ENCODE results near the gene MATN4.

- peak; percentile 35 for TF ChIP-seq CTCF (IDR thresholded peaks at IDR 0.05; ENCODE audit: borderline replicate concordance, extremely low read depth, low read length, poor library complexity, severe bottlenecking)
- no peak for TF ChIP-seq EZH2 (IDR thresholded peaks at IDR 0.05; ENCODE audit: borderline replicate concordance, low read depth, low read length, severe bottlenecking)
These were observed 1.6 kb downstream of the MATN4 start, which contains the start of gene RBPJL for GRCh38 chr20:45306431-45306982.
